LNCaP clone FGC (cell line): Measurements from ENCODE around the gene ATP13A3.

Experiments
- DNase-seq: peaks from one replicate; pipeline ENCODE4 v3.0.0-alpha.2; 2011; ENCODE audit warnings: low read depth
- H3K4me3 ChIP-seq: 2 replicates; pipeline ENCODE4 v1.5.1; 2011; ENCODE audit warnings: mild to moderate bottlenecking, low read depth, low read length, control low read depth
- TF ChIP-seq, protein P1 (sequence below): IDR thresholded peaks from 2 replicates; pipeline ENCODE4 v1.5.1; 2012; ENCODE audit warnings: mild to moderate bottlenecking; ENCODE audit not compliant: control insufficient read depth, insufficient read depth; ENCODE audit errors: extremely low read depth

The ATP13A3 gene

DNA sequence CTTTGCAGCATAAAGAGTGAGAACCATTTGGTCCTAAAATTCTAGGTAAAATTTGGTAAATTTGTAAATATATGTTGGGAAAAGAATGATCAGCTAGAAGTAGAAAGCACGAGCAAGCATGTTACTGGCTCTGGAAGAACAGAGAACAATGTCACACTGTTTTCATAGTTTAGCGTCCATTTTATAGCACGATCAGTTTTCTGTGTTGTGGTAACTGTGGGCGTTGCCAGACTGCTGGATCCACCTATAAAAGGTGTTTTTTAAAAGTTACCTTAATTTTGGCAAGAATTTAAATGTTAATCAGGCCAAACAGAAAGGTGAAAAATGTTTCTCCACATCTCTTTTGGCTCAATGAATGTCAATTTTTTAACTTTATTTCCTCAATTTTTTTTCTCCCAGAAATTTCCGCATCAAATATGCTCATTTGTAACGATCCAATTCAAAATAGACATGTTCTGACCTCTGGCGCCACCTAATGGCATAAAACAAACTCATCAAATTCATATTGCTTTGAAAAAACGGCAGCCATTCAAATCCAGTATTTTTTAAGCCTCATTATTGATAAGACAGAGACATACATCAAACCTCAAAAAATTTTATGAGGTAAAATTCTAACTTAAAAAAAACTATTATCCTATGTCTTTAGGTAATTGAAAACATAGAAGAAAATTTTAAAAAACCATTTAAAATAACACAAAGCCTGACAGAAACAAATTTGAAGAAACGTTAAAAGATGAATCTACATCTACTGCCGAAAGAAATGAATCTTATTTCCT is 82.2 kb downstream of the ATP13A3 start:
- TF ChIP-seq, protein P1, sequence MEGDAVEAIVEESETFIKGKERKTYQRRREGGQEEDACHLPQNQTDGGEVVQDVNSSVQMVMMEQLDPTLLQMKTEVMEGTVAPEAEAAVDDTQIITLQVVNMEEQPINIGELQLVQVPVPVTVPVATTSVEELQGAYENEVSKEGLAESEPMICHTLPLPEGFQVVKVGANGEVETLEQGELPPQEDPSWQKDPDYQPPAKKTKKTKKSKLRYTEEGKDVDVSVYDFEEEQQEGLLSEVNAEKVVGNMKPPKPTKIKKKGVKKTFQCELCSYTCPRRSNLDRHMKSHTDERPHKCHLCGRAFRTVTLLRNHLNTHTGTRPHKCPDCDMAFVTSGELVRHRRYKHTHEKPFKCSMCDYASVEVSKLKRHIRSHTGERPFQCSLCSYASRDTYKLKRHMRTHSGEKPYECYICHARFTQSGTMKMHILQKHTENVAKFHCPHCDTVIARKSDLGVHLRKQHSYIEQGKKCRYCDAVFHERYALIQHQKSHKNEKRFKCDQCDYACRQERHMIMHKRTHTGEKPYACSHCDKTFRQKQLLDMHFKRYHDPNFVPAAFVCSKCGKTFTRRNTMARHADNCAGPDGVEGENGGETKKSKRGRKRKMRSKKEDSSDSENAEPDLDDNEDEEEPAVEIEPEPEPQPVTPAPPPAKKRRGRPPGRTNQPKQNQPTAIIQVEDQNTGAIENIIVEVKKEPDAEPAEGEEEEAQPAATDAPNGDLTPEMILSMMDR: peak; percentile 58
- no peak overlapping the region for H3K4me3 ChIP-seq
- peak; percentile 26 for DNase-seq

DNA sequence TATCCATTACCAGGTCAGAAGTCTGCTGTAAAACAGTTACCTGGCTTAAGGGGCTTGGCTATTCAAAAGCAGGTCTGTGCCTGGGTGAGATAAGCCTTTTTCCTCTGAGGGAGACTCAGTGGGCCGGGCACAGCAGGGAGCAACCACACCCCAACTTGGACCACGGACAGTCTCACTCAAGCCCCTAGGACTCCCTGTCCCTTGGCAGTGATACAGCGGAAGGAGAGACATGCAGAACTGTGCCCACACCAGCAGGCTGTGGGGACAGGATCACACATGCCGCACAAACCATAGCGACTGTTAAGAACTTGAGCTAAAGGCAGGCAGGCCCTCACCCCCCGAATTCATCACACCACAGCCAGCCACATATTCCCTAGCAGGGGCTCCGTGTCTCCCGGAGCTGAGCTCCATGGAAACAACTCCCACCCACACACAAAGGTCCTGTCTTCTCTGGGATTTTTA is 84.9 kb downstream of the ATP13A3 start:
- DNase-seq: no peak
- H3K4me3 ChIP-seq: no peak overlapping the region
- TF ChIP-seq, protein P1: no peak

DNA sequence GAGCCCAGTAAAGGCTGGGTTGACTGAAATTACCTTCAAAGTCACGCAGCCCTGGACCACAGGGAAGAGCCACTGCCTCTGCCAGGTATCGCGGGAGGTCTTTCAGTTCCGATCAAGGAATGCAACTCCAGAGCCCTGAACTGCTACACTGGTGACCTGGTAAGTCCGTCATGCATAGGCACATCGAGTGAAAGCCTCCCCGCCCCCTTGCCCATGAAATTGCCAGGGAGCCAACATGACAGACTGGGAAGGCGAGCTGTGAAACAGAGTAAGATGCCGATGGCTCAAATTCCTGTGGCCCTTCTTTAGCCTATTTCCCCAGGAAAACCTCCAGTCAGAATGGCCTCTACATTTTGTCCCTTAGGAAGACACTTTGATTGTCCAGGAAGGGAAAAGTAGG is 85.5 kb downstream of the ATP13A3 start:
- DNase-seq: no peak
- H3K4me3 ChIP-seq: no peak overlapping the region
- TF ChIP-seq, protein P1: no peak

DNA sequence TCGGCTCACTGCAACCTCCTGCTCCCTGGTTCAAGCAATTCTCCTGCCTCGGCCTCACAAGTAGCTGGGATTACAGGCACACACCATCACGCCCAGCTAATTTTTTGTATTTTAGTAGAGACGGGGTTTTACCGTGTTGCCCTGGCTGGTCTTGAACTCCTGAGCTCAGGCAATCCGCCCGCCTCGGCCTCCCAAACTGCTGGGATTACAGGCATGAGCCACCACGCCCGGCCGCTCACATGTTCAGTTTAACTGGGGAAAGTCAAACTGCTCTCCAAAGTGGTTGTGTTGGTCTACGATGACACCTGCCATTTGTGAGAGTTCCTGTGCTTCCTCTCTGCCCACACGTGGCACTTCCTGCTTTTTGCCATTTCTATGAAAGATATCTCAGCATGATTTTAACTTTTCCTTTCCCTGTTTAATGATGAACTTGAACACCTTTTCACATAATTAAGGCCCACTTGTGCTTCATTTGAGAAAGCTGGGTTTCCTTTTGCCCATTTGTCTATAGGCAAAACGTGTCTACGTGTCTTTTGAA is 86.9 kb downstream of the ATP13A3 start:
- DNase-seq: no peak
- TF ChIP-seq, protein P1: no peak
- H3K4me3 ChIP-seq: no peak overlapping the region

DNA sequence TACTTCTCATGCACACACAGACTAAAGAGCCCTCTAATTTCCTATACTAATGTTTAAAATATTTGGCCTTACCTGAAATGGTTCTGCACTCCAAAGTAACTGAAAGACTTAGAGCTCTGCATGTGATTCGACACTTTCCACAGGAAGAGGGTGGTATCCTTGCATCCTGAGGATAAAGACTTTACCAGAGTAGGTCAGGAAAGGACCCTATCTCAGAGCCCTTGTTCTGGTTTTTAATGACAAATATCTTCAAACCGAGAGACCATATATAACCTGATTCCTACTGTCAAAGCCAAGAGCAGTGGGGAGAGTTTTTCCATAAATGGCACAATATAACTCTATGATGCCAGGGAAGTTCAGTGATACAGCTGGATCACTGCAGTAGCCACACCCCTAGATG is 87.6 kb downstream of the ATP13A3 start, which contains the start of gene GP5:
Gene GP5 (minus strand): TSS at position 101 of the 400 bp plus-strand sequence. CDS start 984 bp downstream, outside the sequence.
- TF ChIP-seq, protein P1: no peak
- no peak within 1 kb of the TSS for H3K4me3 ChIP-seq

DNA sequence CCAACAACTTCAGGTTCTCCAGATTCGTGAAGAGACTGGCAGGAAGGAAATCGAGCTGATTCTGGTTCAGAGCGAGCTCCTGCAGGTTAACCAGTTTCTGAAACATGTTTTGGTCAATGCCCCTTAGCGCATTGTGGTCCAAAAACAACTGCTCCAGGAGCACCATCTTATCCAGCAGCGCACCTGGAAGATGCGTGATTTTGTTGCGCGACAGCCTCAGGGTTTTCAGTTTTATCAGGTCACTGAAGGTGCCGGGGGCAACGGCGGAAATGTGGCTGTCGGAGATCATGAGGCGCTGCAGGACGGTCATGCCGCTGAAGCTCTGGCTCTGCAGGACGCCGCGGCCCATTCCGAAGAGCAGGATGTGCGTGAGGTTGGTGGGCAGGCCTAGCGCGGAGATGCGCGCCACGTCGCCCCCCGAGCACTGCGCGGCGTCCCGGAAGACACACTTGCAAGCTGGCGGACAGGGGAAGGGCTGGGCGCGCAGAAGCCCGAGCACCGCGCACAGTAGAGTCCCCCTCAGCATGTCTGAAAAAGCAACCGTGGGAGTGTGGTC is 89.0 kb downstream of the ATP13A3 start:
- no peak overlapping the region for H3K4me3 ChIP-seq
- no peak for DNase-seq
- TF ChIP-seq, protein P1: no peak

More for the DNA sequence above, 87.6 kb downstream of the ATP13A3 start, which contains the start of gene GP5:
- no peak for DNase-seq
